Measurements from ENCODE around the gene ATP10B. TPM values are rescaled to one million over a fixed set of nuclear protein-coding genes. Genes with fewer than 3 reads are reported as not detected.

ATP10B gene
- polyA plus RNA-seq, 1 donor (not counting 4 experiments of a cell fraction or from before 2014, with no cell fraction given) = 0.25 TPM

GRCh38 chr5:160629003-160629402, 223.0 kb downstream of the ATP10B start:
- Histone ChIP-seq H3K9ac (ENCODE audit: control insufficient read depth, extremely low read depth, insufficient read depth, low read length) (no peak overlapping the region), H3K9me1 (ENCODE audit: control insufficient read depth, extremely low read depth, insufficient read depth, low read length) (no peaks in the 10 kb centered on the region), H3K4me2 (ENCODE audit: control insufficient read depth, extremely low read depth, insufficient read depth, low read depth, low read length) (no peak overlapping the region), H3K4me3 (ENCODE audit: control insufficient read depth in 2 of 3, extremely low read depth in 1 of 3, insufficient read depth in 2 of 3, low read depth in 1 of 3, low read length in 3 of 3) (no peak overlapping the region), H3K9me3 (ENCODE audit: control insufficient read depth, low read depth, low read length) (no peaks in the 10 kb centered on the region), H3K4me1 (ENCODE audit: control insufficient read depth, extremely low read depth, insufficient read depth, low read length) (no peaks in the 10 kb centered on the region), H3K36me3 (ENCODE audit: control insufficient read depth in 2 of 2, extremely low read depth in 1 of 2, insufficient read depth in 2 of 2, low read length in 2 of 2) (no peaks in the 10 kb centered on the region), H3K27ac (ENCODE audit: control insufficient read depth, insufficient read depth, low read length) (no peak overlapping the region), H2AFZ (ENCODE audit: control insufficient read depth, low read length) (no peak overlapping the region), H4K20me1 (ENCODE audit: control insufficient read depth, extremely low read depth, insufficient read depth, low read length) (no peaks in the 10 kb centered on the region), H3K27me3 (ENCODE audit: control insufficient read depth, extremely low read depth, insufficient read depth, low read length) (no peaks in the 10 kb centered on the region), H3K79me2 (ENCODE audit: control insufficient read depth, insufficient read depth, low read length) (no peaks in the 10 kb centered on the region)
- no peak for TF ChIP-seq EZH2 (IDR thresholded peaks at IDR 0.05; ENCODE audit: low read length)
- no peak for TF ChIP-seq CTCF (optimal IDR thresholded peaks at IDR 0.05 in 1 of 3, IDR thresholded peaks at IDR 0.05 in 1 of 3, conservative IDR thresholded peaks at IDR 0.05 in 1 of 3; ENCODE audit: extremely low read depth in 1 of 3, insufficient read depth in 2 of 3, low read length in 3 of 3)
- DNase-seq (ENCODE audit: low read depth, low spot score) (no peak), FAIRE-seq (no peak)
- dilution Hi-C loops (cut with MboI; ENCODE audit: extremely low pct_ligation_motif_present, low sequenced_read_pairs) = no loop called here

GRCh38 chr5:160628619-160628968, 223.4 kb downstream of the ATP10B start:
- H3K27ac ChIP-seq (ENCODE audit: control insufficient read depth, insufficient read depth, low read length) = no peak overlapping the region
- TF ChIP-seq CTCF (optimal IDR thresholded peaks at IDR 0.05 in 1 of 3, IDR thresholded peaks at IDR 0.05 in 1 of 3, conservative IDR thresholded peaks at IDR 0.05 in 1 of 3; ENCODE audit: extremely low read depth in 1 of 3, insufficient read depth in 2 of 3, low read length in 3 of 3) = no peak
- TF ChIP-seq EZH2 (IDR thresholded peaks at IDR 0.05; ENCODE audit: low read length) = no peak
- H4K20me1 ChIP-seq (ENCODE audit: control insufficient read depth, extremely low read depth, insufficient read depth, low read length) = no peaks in the 10 kb centered on the region
- no peaks in the 10 kb centered on the region for H3K9me3 ChIP-seq (ENCODE audit: control insufficient read depth, low read depth, low read length)
- DNase-seq (ENCODE audit: low read depth, low spot score) (no peak), FAIRE-seq (no peak)
- H3K4me3 ChIP-seq (ENCODE audit: control insufficient read depth in 2 of 3, extremely low read depth in 1 of 3, insufficient read depth in 2 of 3, low read depth in 1 of 3, low read length in 3 of 3) = no peak overlapping the region
- H3K9ac ChIP-seq (ENCODE audit: control insufficient read depth, extremely low read depth, insufficient read depth, low read length) = no peak overlapping the region
- no peaks in the 10 kb centered on the region for H3K79me2 ChIP-seq (ENCODE audit: control insufficient read depth, insufficient read depth, low read length)
- dilution Hi-C loops (cut with MboI; ENCODE audit: extremely low pct_ligation_motif_present, low sequenced_read_pairs) = no loop called here
- H2AFZ ChIP-seq (ENCODE audit: control insufficient read depth, low read length) = no peak overlapping the region
- no peaks in the 10 kb centered on the region for H3K36me3 ChIP-seq (ENCODE audit: control insufficient read depth in 2 of 2, extremely low read depth in 1 of 2, insufficient read depth in 2 of 2, low read length in 2 of 2)
- no peaks in the 10 kb centered on the region for H3K4me1 ChIP-seq (ENCODE audit: control insufficient read depth, extremely low read depth, insufficient read depth, low read length)
- H3K27me3 ChIP-seq (ENCODE audit: control insufficient read depth, extremely low read depth, insufficient read depth, low read length) = no peaks in the 10 kb centered on the region
- no peak overlapping the region for H3K4me2 ChIP-seq (ENCODE audit: control insufficient read depth, extremely low read depth, insufficient read depth, low read depth, low read length)
- no peaks in the 10 kb centered on the region for H3K9me1 ChIP-seq (ENCODE audit: control insufficient read depth, extremely low read depth, insufficient read depth, low read length)

Measured in keratinocyte (primary cell).